Activated T-cell treated with anti-CD3 and anti-CD28 coated beads, Interleukin-2, amount 50 U/mL, for 4 hours (primary cell): ENCODE measurements around the gene CMKLR1. TPM values are rescaled to one million over a fixed set of nuclear protein-coding genes. Genes with fewer than 3 reads are reported as not detected.

ENCODE experiments used
- ATAC-seq, 2 donors: fragments of 200-7000 bp; cut with Tn5 transposase; one replicate each; pipeline ENCODE4 v1.10.0; 2021
- DNase-seq: peaks from one replicate; pipeline ENCODE4 v3.0.0-alpha.2; 2020
- H3K27me3 Mint-ChIP-seq: one replicate; pipeline ENCODE4 v1.8.0; 2021; ENCODE audit warnings: low read depth, mixed read lengths
- H3K36me3 Mint-ChIP-seq: one replicate; pipeline ENCODE4 v1.8.0; 2022; ENCODE audit warnings: mixed read lengths; ENCODE audit not compliant: insufficient read depth
- H3K4me1 Mint-ChIP-seq: one replicate; pipeline ENCODE4 v1.8.0; 2021; ENCODE audit warnings: low read depth, mixed read lengths
- H3K4me3 Mint-ChIP-seq: one replicate; pipeline ENCODE4 v1.8.0; 2021; ENCODE audit warnings: mild to moderate bottlenecking, moderate library complexity, mixed read lengths
- H3K9me3 Mint-ChIP-seq: one replicate; pipeline ENCODE4 v1.8.0; 2021; ENCODE audit warnings: mixed read lengths
- total RNA-seq, 3 donors: library from RNA; stranded (reverse); gene quantifications; one replicate each; pipeline ENCODE4 v1.2.1, GENCODE V29; 2021

CMKLR1 gene
- total RNA-seq, 3 donors from 2014 or later, result 0.08 to 0.11 TPM; not detected in 1

- Mint-ChIP-seq H3K4me1 (peaks cover 37% of the 10 kb centered on the region), H3K4me3 (no peak overlapping the region), H3K9me3 (no peaks in the 10 kb centered on the region), H3K36me3 (no peaks in the 10 kb centered on the region), H3K27me3 (peaks cover 2% of the 10 kb centered on the region)
- ATAC-seq (no peak), DNase-seq (no peak)
Observed at GRCh38 chr12:108307006-108307405, 32.1 kb downstream of the CMKLR1 start.

GRCh38 chr12:108306506-108306905 is 32.6 kb downstream of the CMKLR1 start:
- Mint-ChIP-seq H3K4me1 (peaks cover 38% of the 10 kb centered on the region), H3K4me3 (no peak overlapping the region), H3K36me3 (no peaks in the 10 kb centered on the region), H3K27me3 (peaks cover 2% of the 10 kb centered on the region), H3K9me3 (no peaks in the 10 kb centered on the region)
- ATAC-seq (no peak), DNase-seq (no peak)

- Mint-ChIP-seq H3K4me1 (peaks cover 42% of the 10 kb centered on the region), H3K27me3 (peaks cover 6% of the 10 kb centered on the region), H3K4me3 (no peak overlapping the region), H3K36me3 (no peaks in the 10 kb centered on the region), H3K9me3 (no peaks in the 10 kb centered on the region)
- ATAC-seq (peak in 1 of 2 donors; percentile 35), DNase-seq (no peak)
Observed at GRCh38 chr12:108305991-108306501, 33.1 kb downstream of the CMKLR1 start.

- no peak overlapping the region for H3K4me3 Mint-ChIP-seq
- H3K36me3 Mint-ChIP-seq, result no peaks in the 10 kb centered on the region
- no peaks in the 10 kb centered on the region for H3K9me3 Mint-ChIP-seq
- DNase-seq (no peak), ATAC-seq (no peak)
- H3K27me3 Mint-ChIP-seq, result peaks cover 6% of the 10 kb centered on the region
- H3K4me1 Mint-ChIP-seq, result peaks cover 45% of the 10 kb centered on the region
Observed at GRCh38 chr12:108305520-108305919, 33.6 kb downstream of the CMKLR1 start.

GRCh38 chr12:108304633-108305032 is 34.5 kb downstream of the CMKLR1 start:
- no peak for DNase-seq
- peaks cover 53% of the 10 kb centered on the region for H3K4me1 Mint-ChIP-seq

GRCh38 chr12:108303703-108304102 is 35.4 kb downstream of the CMKLR1 start:
- ATAC-seq, result no peak
- DNase-seq, result no peak
- Mint-ChIP-seq H3K4me1 (peaks cover 57% of the 10 kb centered on the region), H3K36me3 (no peaks in the 10 kb centered on the region), H3K9me3 (no peaks in the 10 kb centered on the region), H3K4me3 (no peak overlapping the region), H3K27me3 (peaks cover 6% of the 10 kb centered on the region)

More at GRCh38 chr12:108304633-108305032, 34.5 kb downstream of the CMKLR1 start:
- H3K36me3 Mint-ChIP-seq, result no peaks in the 10 kb centered on the region
- no peak for ATAC-seq
- no peak overlapping the region for H3K4me3 Mint-ChIP-seq
- H3K9me3 Mint-ChIP-seq, result no peaks in the 10 kb centered on the region
- H3K27me3 Mint-ChIP-seq, result peaks cover 6% of the 10 kb centered on the region

- Mint-ChIP-seq H3K27me3 (peaks cover 6% of the 10 kb centered on the region), H3K4me1 (peaks cover 67% of the 10 kb centered on the region), H3K9me3 (no peaks in the 10 kb centered on the region), H3K36me3 (no peaks in the 10 kb centered on the region), H3K4me3 (no peak overlapping the region)
- ATAC-seq (no peak), DNase-seq (no peak)
Observed at GRCh38 chr12:108302403-108303311, 36.5 kb downstream of the CMKLR1 start.

- no peak for DNase-seq
- no peak for ATAC-seq
- peaks cover 6% of the 10 kb centered on the region for H3K27me3 Mint-ChIP-seq
- H3K4me1 Mint-ChIP-seq, result peaks cover 70% of the 10 kb centered on the region
- H3K36me3 Mint-ChIP-seq, result no peaks in the 10 kb centered on the region
- no peak overlapping the region for H3K4me3 Mint-ChIP-seq
- H3K9me3 Mint-ChIP-seq, result no peaks in the 10 kb centered on the region
Observed at GRCh38 chr12:108302016-108302402, 37.1 kb downstream of the CMKLR1 start.

GRCh38 chr12:108301346-108301745 is 37.8 kb downstream of the CMKLR1 start:
- DNase-seq, result no peak
- Mint-ChIP-seq H3K27me3 (peaks cover 6% of the 10 kb centered on the region), H3K9me3 (no peaks in the 10 kb centered on the region), H3K4me1 (peaks cover 63% of the 10 kb centered on the region), H3K4me3 (no peak overlapping the region), H3K36me3 (no peaks in the 10 kb centered on the region)
- ATAC-seq, result no peak

GRCh38 chr12:108299980-108300696 is 39.0 kb downstream of the CMKLR1 start:
- Mint-ChIP-seq H3K4me3 (no peak overlapping the region), H3K4me1 (peaks cover 57% of the 10 kb centered on the region), H3K36me3 (no peaks in the 10 kb centered on the region), H3K27me3 (peaks cover 4% of the 10 kb centered on the region), H3K9me3 (no peaks in the 10 kb centered on the region)
- ATAC-seq, result no peak
- no peak for DNase-seq

- H3K36me3 Mint-ChIP-seq, result no peaks in the 10 kb centered on the region
- peaks cover 51% of the 10 kb centered on the region for H3K4me1 Mint-ChIP-seq
- ATAC-seq, result no peak
- H3K4me3 Mint-ChIP-seq, result no peak overlapping the region
- no peak for DNase-seq
- peaks cover 4% of the 10 kb centered on the region for H3K27me3 Mint-ChIP-seq
- H3K9me3 Mint-ChIP-seq, result no peaks in the 10 kb centered on the region
Observed at GRCh38 chr12:108299516-108299915, 39.6 kb downstream of the CMKLR1 start.

GRCh38 chr12:108298761-108299275 is 40.3 kb downstream of the CMKLR1 start:
- H3K27me3 Mint-ChIP-seq, result peaks cover 4% of the 10 kb centered on the region
- H3K36me3 Mint-ChIP-seq, result no peaks in the 10 kb centered on the region
- ATAC-seq (no peak), DNase-seq (no peak)
- no peaks in the 10 kb centered on the region for H3K9me3 Mint-ChIP-seq
- peaks cover 46% of the 10 kb centered on the region for H3K4me1 Mint-ChIP-seq
- H3K4me3 Mint-ChIP-seq, result no peak overlapping the region

- H3K27me3 Mint-ChIP-seq, result peaks cover 4% of the 10 kb centered on the region
- no peak overlapping the region for H3K4me3 Mint-ChIP-seq
- H3K36me3 Mint-ChIP-seq, result no peaks in the 10 kb centered on the region
- no peaks in the 10 kb centered on the region for H3K9me3 Mint-ChIP-seq
- no peak for DNase-seq
- no peak for ATAC-seq
- H3K4me1 Mint-ChIP-seq, result peaks cover 45% of the 10 kb centered on the region
Observed at GRCh38 chr12:108297895-108298760, 41.0 kb downstream of the CMKLR1 start.

GRCh38 chr12:108297424-108297823 is 41.7 kb downstream of the CMKLR1 start:
- no peak overlapping the region for H3K4me3 Mint-ChIP-seq
- no peaks in the 10 kb centered on the region for H3K9me3 Mint-ChIP-seq
- peaks cover 4% of the 10 kb centered on the region for H3K27me3 Mint-ChIP-seq
- H3K4me1 Mint-ChIP-seq, result peaks cover 45% of the 10 kb centered on the region
- DNase-seq, result no peak
- no peak for ATAC-seq
- no peaks in the 10 kb centered on the region for H3K36me3 Mint-ChIP-seq
